Skeletal muscle tissue (tissue), 4 donors: ENCODE data around the gene CMSS1. TPM values are rescaled to one million over a fixed set of nuclear protein-coding genes. Genes with fewer than 3 reads are reported as not detected.
"Not testable (repeated sequence)": the region's sequence is repeated elsewhere in the genome, so short reads cannot be mapped to it uniquely, and the experiment has no call there.

Experiments
- H3K27ac ChIP-seq: one replicate; pipeline ENCODE4 v1.7.0; 2013; ENCODE audit warnings: mild to moderate bottlenecking, low read depth, low read length, inconsistent platforms
- H3K27me3 ChIP-seq, 3 donors: one replicate each; pipeline ENCODE4 v1.7.0; 2013; ENCODE audit warnings: low read length in 3 of 3; ENCODE audit not compliant: control insufficient read depth in 3 of 3, insufficient read depth in 3 of 3
- H3K36me3 ChIP-seq, 3 donors: one replicate each; pipeline ENCODE4 v1.7.0; 2013; ENCODE audit warnings: low read length in 3 of 3; ENCODE audit not compliant: control insufficient read depth in 3 of 3, insufficient read depth in 3 of 3
- H3K4me1 ChIP-seq, 3 donors: one replicate each; pipeline ENCODE4 v1.7.0; 2013; ENCODE audit warnings: low read length in 3 of 3, mild to moderate bottlenecking in 3 of 3; ENCODE audit not compliant: control insufficient read depth in 3 of 3, insufficient read depth in 3 of 3
- H3K4me3 ChIP-seq, 3 donors: one replicate each; pipeline ENCODE4 v1.7.0; 2013; ENCODE audit warnings: low read length in 3 of 3
- H3K9ac ChIP-seq, 3 donors: one replicate each; pipeline ENCODE4 v1.7.0; 2013; ENCODE audit warnings: low read length in 3 of 3, mild to moderate bottlenecking in 3 of 3, moderate library complexity in 2 of 3, low read depth in 1 of 3
- H3K9me3 ChIP-seq, 3 donors: one replicate each; pipeline ENCODE4 v1.7.0; 2013; ENCODE audit warnings: low read length in 3 of 3; ENCODE audit not compliant: control insufficient read depth in 3 of 3
- total RNA-seq: library from RNA; depleted of rRNA; stranded (reverse); fragments of >200 nt; gene quantifications from one replicate; pipeline ENCODE4 v1.2.3, GENCODE V29; 2014
- donor health status: Osteomylitis.

Gene CMSS1
- total RNA-seq, 1 donor from 2014 or later, result 8.4 TPM

- Histone ChIP-seq H3K4me1 (peaks cover 17 to 30% (median 27%) of the 10 kb centered on the region in 3 donors), H3K27me3 (no peaks in the 10 kb centered on the region), H3K36me3 (no peaks in the 10 kb centered on the region), H3K4me3 (no peak overlapping the region), H3K27ac (peak overlapping the region; percentile 3), H3K9ac (no peak overlapping the region), H3K9me3 (no peaks in the 10 kb centered on the region)
Observed at GRCh38 chr3:100087198-100087597, 269.5 kb downstream of the CMSS1 start.

- Histone ChIP-seq H3K4me3 (no peak overlapping the region), H3K27me3 (no peaks in the 10 kb centered on the region), H3K9me3 (no peaks in the 10 kb centered on the region)
Observed at GRCh38 chr3:100088735-100089368, 271.2 kb downstream of the CMSS1 start.

GRCh38 chr3:100089812-100090668, 272.4 kb downstream of the CMSS1 start:
- peak overlapping the region in 2 of 3 donors; percentile 23 to 49 for H3K4me3 ChIP-seq
- H3K36me3 ChIP-seq, result no peaks in the 10 kb centered on the region
- H3K27me3 ChIP-seq, result no peaks in the 10 kb centered on the region
- no peaks in the 10 kb centered on the region for H3K9me3 ChIP-seq
- peaks cover 19 to 39% (median 27%) of the 10 kb centered on the region in 3 donors for H3K4me1 ChIP-seq
- H3K9ac ChIP-seq, result peak overlapping the region in 2 of 3 donors; percentile 12 to 34
- peak overlapping the region; percentile 12 for H3K27ac ChIP-seq

More at GRCh38 chr3:100088735-100089368, 271.2 kb downstream of the CMSS1 start:
- Histone ChIP-seq H3K36me3 (no peaks in the 10 kb centered on the region), H3K9ac (no peak overlapping the region), H3K4me1 (peaks cover 19 to 35% (median 27%) of the 10 kb centered on the region in 3 donors), H3K27ac (no peak overlapping the region)

GRCh38 chr3:100090669-100091005, 273.0 kb downstream of the CMSS1 start:
- peaks cover 17 to 39% (median 27%) of the 10 kb centered on the region in 3 donors for H3K4me1 ChIP-seq
- no peak overlapping the region for H3K27ac ChIP-seq
- no peaks in the 10 kb centered on the region for H3K27me3 ChIP-seq
- H3K4me3 ChIP-seq, result peak overlapping the region in 2 of 3 donors; percentile 23 to 49
- no peaks in the 10 kb centered on the region for H3K9me3 ChIP-seq
- H3K36me3 ChIP-seq, result no peaks in the 10 kb centered on the region
- no peak overlapping the region for H3K9ac ChIP-seq

- H3K27ac ChIP-seq, result peak overlapping the region; percentile 4
- no peak overlapping the region for H3K4me3 ChIP-seq
- no peak overlapping the region for H3K9ac ChIP-seq
- H3K36me3 ChIP-seq, result no peaks in the 10 kb centered on the region
- no peaks in the 10 kb centered on the region for H3K27me3 ChIP-seq
- peaks cover 21 to 39% (median 38%) of the 10 kb centered on the region in 3 donors for H3K4me1 ChIP-seq
- H3K9me3 ChIP-seq, result no peaks in the 10 kb centered on the region
Observed at GRCh38 chr3:100093831-100094230, 276.2 kb downstream of the CMSS1 start.

- H3K36me3 ChIP-seq, H3K27me3 ChIP-seq, H3K9me3 ChIP-seq, H3K9ac ChIP-seq, H3K27ac ChIP-seq: not testable (repeated sequence)
- Histone ChIP-seq H3K4me3 (peak overlapping the region in 1 of 3 donors; percentile 23), H3K4me1 (peaks cover 27 to 39% (median 33%) of the 10 kb centered on the region in 3 donors)
Observed at GRCh38 chr3:100096286-100096685, 278.6 kb downstream of the CMSS1 start.

GRCh38 chr3:100096866-100097265, 279.2 kb downstream of the CMSS1 start:
- Histone ChIP-seq H3K9ac (peak overlapping the region; percentile 20 to 66 (median 58)), H3K4me1 (peaks cover 27 to 40% (median 34%) of the 10 kb centered on the region in 3 donors), H3K4me3 (peak overlapping the region; percentile 16 to 41 (median 33)), H3K36me3 (no peaks in the 10 kb centered on the region), H3K9me3 (no peaks in the 10 kb centered on the region), H3K27ac (peak overlapping the region; percentile 82), H3K27me3 (no peaks in the 10 kb centered on the region)

- peak overlapping the region; percentile 82 for H3K27ac ChIP-seq
- peak overlapping the region; percentile 12 to 34 (median 15) for H3K4me3 ChIP-seq
- H3K27me3 ChIP-seq, result no peaks in the 10 kb centered on the region
- peaks cover 35 to 50% (median 38%) of the 10 kb centered on the region in 3 donors for H3K4me1 ChIP-seq
- no peaks in the 10 kb centered on the region for H3K36me3 ChIP-seq
- peak overlapping the region; percentile 12 to 66 (median 65) for H3K9ac ChIP-seq
- no peaks in the 10 kb centered on the region for H3K9me3 ChIP-seq
Observed at GRCh38 chr3:100097919-100098783, 280.5 kb downstream of the CMSS1 start.

- Histone ChIP-seq H3K27ac (peak overlapping the region; percentile 82), H3K4me3 (peak overlapping the region; percentile 12 to 34 (median 15)), H3K4me1 (peaks cover 37 to 50% (median 44%) of the 10 kb centered on the region in 3 donors)
Observed at GRCh38 chr3:100098784-100099070, 281.1 kb downstream of the CMSS1 start.

More at GRCh38 chr3:100098784-100099070, 281.1 kb downstream of the CMSS1 start:
- Histone ChIP-seq H3K9ac (peak overlapping the region; percentile 12 to 66 (median 65)), H3K36me3 (no peaks in the 10 kb centered on the region), H3K9me3 (no peaks in the 10 kb centered on the region), H3K27me3 (no peaks in the 10 kb centered on the region)
